Neural cell (in vitro differentiated cells): Measurements from ENCODE around the gene C10orf53. TPM values are rescaled to one million over a fixed set of nuclear protein-coding genes. Genes with fewer than 3 reads are reported as not detected.
"Not testable (repeated sequence)": the region's sequence is repeated elsewhere in the genome, so short reads cannot be mapped to it uniquely, and the experiment has no call there.

Experiments used
- H2AFZ ChIP-seq: fragments of 200-600, 300-800 bp; sonication (generic), shearing (Covaris generic); 2 replicates; pipeline ENCODE4 v1.6.0; 2014; ENCODE audit warnings: low read depth, mild to moderate bottlenecking, antibody characterized with exemption, low read length, moderate library complexity
- H3F3A ChIP-seq: fragments of 200-600 bp; shearing (Covaris generic); 2 replicates; pipeline ENCODE4 v1.6.1; 2016; ENCODE audit warnings: mild to moderate bottlenecking, moderate library complexity, mixed read lengths, antibody characterized with exemption, low read length; ENCODE audit not compliant: insufficient read depth, poor library complexity, severe bottlenecking
- H3K27ac ChIP-seq: fragments of 200-600, 300-800 bp; sonication (generic), shearing (Covaris generic); 2 replicates; pipeline ENCODE4 v1.5.1; 2014; ENCODE audit warnings: mild to moderate bottlenecking, low read length, moderate library complexity
- H3K27me3 ChIP-seq: fragments of 300-800, 200-600 bp; sonication (generic), shearing (Covaris generic); 2 replicates; pipeline ENCODE4 v1.6.0; 2014; ENCODE audit warnings: mild to moderate bottlenecking, low read depth, low read length, moderate library complexity; ENCODE audit not compliant: insufficient read depth
- H3K36me3 ChIP-seq: fragments of 300-800, 200-600 bp; sonication (generic), shearing (Covaris generic); 2 replicates; pipeline ENCODE4 v1.5.1; 2014; ENCODE audit warnings: mild to moderate bottlenecking, antibody characterized with exemption, low read length, moderate library complexity; ENCODE audit not compliant: insufficient read depth
- H3K4me2 ChIP-seq: fragments of 300-800, 200-600 bp; sonication (generic), shearing (Covaris generic); 2 replicates; pipeline ENCODE4 v1.6.0; 2014; ENCODE audit warnings: mild to moderate bottlenecking, low read length
- H3K4me3 ChIP-seq: fragments of 300-800, 200-600 bp; sonication (generic), shearing (Covaris generic); 2 replicates; pipeline ENCODE4 v1.5.1; 2014; ENCODE audit warnings: mild to moderate bottlenecking, low read length, moderate library complexity
- H3K79me2 ChIP-seq: fragments of 200-600 bp; shearing (Covaris generic); replicated peaks from 2 replicates; pipeline ENCODE4 v1.6.0; 2014; ENCODE audit warnings: mild to moderate bottlenecking, low read length, moderate library complexity; ENCODE audit not compliant: insufficient read depth
- H3K9ac ChIP-seq: fragments of 300-800, 200-600 bp; sonication (generic), shearing (Covaris generic); 2 replicates; pipeline ENCODE4 v1.6.1; 2016; ENCODE audit warnings: mild to moderate bottlenecking, low read length, mixed read lengths
- H3K9me2 ChIP-seq: fragments of 200-600 bp; shearing (Covaris generic); 2 replicates; pipeline ENCODE4 v1.6.1; 2016; ENCODE audit warnings: mild to moderate bottlenecking, low read length, mixed read lengths; ENCODE audit not compliant: insufficient read depth
- H3K9me3 ChIP-seq: fragments of 200-600, 300-800 bp; sonication (generic), shearing (Covaris generic); 2 replicates; pipeline ENCODE4 v1.6.1; 2016; ENCODE audit warnings: mild to moderate bottlenecking, mixed run types, low read length, moderate library complexity, mixed read lengths
- H4K20me1 ChIP-seq: fragments of 200-600 bp; shearing (Covaris generic); 2 replicates; pipeline ENCODE4 v1.6.1; 2016; ENCODE audit warnings: mild to moderate bottlenecking, mixed run types; ENCODE audit not compliant: insufficient read depth
- CTCF ChIP-seq: fragments of 450-650 bp; IDR thresholded peaks from 2 replicates; pipeline ENCODE4 v1.5.1; 2014; ENCODE audit warnings: antibody characterized with exemption, mild to moderate bottlenecking, moderate library complexity; ENCODE audit not compliant: poor library complexity, severe bottlenecking
- EP300 ChIP-seq: fragments of 450-650 bp; conservative IDR thresholded peaks from 2 replicates; pipeline ENCODE4 v1.6.1; 2014; ENCODE audit warnings: antibody characterized with exemption, mild to moderate bottlenecking, moderate library complexity; ENCODE audit not compliant: poor library complexity, severe bottlenecking
- EZH2 ChIP-seq: fragments of 200-600, 300-800 bp; shearing (Covaris generic), sonication (generic); IDR thresholded peaks from 2 replicates; pipeline ENCODE4 v1.6.1; 2014; ENCODE audit warnings: antibody characterized with exemption, low read length, borderline replicate concordance, mild to moderate bottlenecking; ENCODE audit not compliant: insufficient read depth, poor library complexity, severe bottlenecking
- MXI1 ChIP-seq: fragments of 450-650 bp; conservative IDR thresholded peaks from 2 replicates; pipeline ENCODE4 v1.6.1; 2014; ENCODE audit warnings: antibody characterized with exemption, mild to moderate bottlenecking; ENCODE audit not compliant: poor library complexity, severe bottlenecking
- RAD21 ChIP-seq: fragments of 450-650 bp; conservative IDR thresholded peaks from 2 replicates; pipeline ENCODE4 v1.6.1; 2014; ENCODE audit warnings: antibody characterized with exemption, mild to moderate bottlenecking, moderate library complexity
- REST ChIP-seq: IDR thresholded peaks from 2 replicates; pipeline ENCODE4 v1.6.1; 2012; ENCODE audit warnings: borderline replicate concordance
- SMC3 ChIP-seq: fragments of 450-650 bp; conservative IDR thresholded peaks from 2 replicates; pipeline ENCODE4 v1.6.1; 2014; ENCODE audit warnings: antibody characterized with exemption, mild to moderate bottlenecking, moderate library complexity; ENCODE audit not compliant: poor library complexity
- polyA plus RNA-seq: library from polyadenylated mRNA; depleted of rRNA; stranded (reverse); fragments of >200 nt; gene quantifications from 2 replicates; pipeline ENCODE4 v1.2.3, GENCODE V29; 2014

C10orf53 gene
- polyA plus RNA-seq, 1 donor from 2014 or later, result not detected

GRCh38 chr10:49668684-49669083, 10.8 kb upstream of the C10orf53 start:
- no peak overlapping the region for H3K4me2 ChIP-seq
- H2AFZ ChIP-seq, result no peak overlapping the region
- no peaks in the 10 kb centered on the region for H3K36me3 ChIP-seq
- H3F3A ChIP-seq, result no peaks in the 10 kb centered on the region
- H4K20me1 ChIP-seq, result no peaks in the 10 kb centered on the region
- no peak overlapping the region for H3K4me3 ChIP-seq
- H3K27me3 ChIP-seq, result no peaks in the 10 kb centered on the region
- TF ChIP-seq REST (no peak), EZH2 (no peak), EP300 (no peak), CTCF (no peak)
- no peaks in the 10 kb centered on the region for H3K79me2 ChIP-seq
- no peak overlapping the region for H3K9ac ChIP-seq
- no peaks in the 10 kb centered on the region for H3K9me2 ChIP-seq
- no peaks in the 10 kb centered on the region for H3K9me3 ChIP-seq
- H3K27ac ChIP-seq, result no peak overlapping the region

- Histone ChIP-seq H3K9me3 (no peaks in the 10 kb centered on the region), H3K27me3 (no peaks in the 10 kb centered on the region), H3K4me2 (no peak overlapping the region), H3K79me2 (no peaks in the 10 kb centered on the region), H3K36me3 (no peaks in the 10 kb centered on the region), H4K20me1 (no peaks in the 10 kb centered on the region), H3F3A (no peaks in the 10 kb centered on the region), H3K9ac (no peak overlapping the region), H3K4me3 (peak overlapping the region; percentile 59), H2AFZ (no peak overlapping the region), H3K27ac (no peak overlapping the region), H3K9me2 (no peaks in the 10 kb centered on the region)
- TF ChIP-seq EP300 (no peak), EZH2 (no peak), MXI1 (no peak), CTCF (no peak), REST (no peak), RAD21 (no peak), SMC3 (no peak)
These were observed 498 bp upstream of the C10orf53 start for GRCh38 chr10:49678827-49679479.

GRCh38 chr10:49682449-49682848, 3.0 kb downstream of the C10orf53 start:
- H2AFZ ChIP-seq, H3K4me2 ChIP-seq, H3K27me3 ChIP-seq: not testable (repeated sequence)

More at GRCh38 chr10:49682449-49682848, 3.0 kb downstream of the C10orf53 start:
- not testable (repeated sequence) for H4K20me1 ChIP-seq, H3K9me3 ChIP-seq, H3K9me2 ChIP-seq, H3K27ac ChIP-seq, H3K79me2 ChIP-seq, H3K4me3 ChIP-seq, H3F3A ChIP-seq, H3K36me3 ChIP-seq, H3K9ac ChIP-seq
